Stimulated activated CD8-positive, alpha-beta memory T cell treated with anti-CD3 and anti-CD28 coated beads, Interleukin-4, amount 100 ng/mL, for 4 hours (primary cell): ENCODE measurements around the gene PLA2G2F.

ENCODE experiments used
- DNase-seq, 2 donors: peaks; one replicate each; pipeline ENCODE4 v3.0.0-alpha.2; 2020; ENCODE audit warnings: low read depth in 2 of 2, low spot score in 1 of 2

PLA2G2F gene, protein sequence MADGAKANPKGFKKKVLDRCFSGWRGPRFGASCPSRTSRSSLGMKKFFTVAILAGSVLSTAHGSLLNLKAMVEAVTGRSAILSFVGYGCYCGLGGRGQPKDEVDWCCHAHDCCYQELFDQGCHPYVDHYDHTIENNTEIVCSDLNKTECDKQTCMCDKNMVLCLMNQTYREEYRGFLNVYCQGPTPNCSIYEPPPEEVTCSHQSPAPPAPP

DNA sequence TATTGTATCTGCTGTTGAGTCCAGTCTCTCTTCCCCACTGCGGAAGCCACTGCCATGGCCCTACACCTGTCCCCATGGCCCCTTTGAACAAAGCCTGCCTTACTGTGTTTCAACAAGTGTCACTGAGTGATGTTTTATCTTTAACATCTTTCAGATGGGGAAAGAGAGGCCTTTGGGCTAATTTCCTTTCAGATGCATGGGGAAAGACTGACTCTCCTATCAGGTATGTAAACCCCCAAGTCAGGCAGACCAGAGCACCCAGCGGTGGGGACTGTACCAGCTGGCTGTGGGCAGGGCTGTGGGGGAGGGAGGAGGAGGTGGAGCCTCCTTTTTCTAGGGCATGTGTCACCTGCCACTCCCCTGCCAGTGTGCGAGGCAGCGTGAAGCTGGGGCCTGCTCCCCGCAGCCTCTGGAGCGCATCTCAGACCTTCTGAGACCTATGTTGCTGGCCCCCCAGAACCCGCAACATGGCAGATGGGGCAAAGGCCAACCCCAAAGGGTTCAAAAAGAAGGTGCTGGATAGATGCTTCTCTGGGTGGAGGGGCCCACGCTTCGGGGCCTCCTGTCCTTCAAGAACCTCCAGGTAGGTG, at the start of gene PLA2G2F:
PLA2G2F (plus strand) TSS at position 363 of the 590 bp plus-strand sequence; CDS start at position 468, 105 bp downstream.
- DNase-seq: no peak

- DNase-seq: no peak
These were observed 49.6 kb upstream of the PLA2G2F start for GRCh38 chr1:20089328-20090077.

DNA sequence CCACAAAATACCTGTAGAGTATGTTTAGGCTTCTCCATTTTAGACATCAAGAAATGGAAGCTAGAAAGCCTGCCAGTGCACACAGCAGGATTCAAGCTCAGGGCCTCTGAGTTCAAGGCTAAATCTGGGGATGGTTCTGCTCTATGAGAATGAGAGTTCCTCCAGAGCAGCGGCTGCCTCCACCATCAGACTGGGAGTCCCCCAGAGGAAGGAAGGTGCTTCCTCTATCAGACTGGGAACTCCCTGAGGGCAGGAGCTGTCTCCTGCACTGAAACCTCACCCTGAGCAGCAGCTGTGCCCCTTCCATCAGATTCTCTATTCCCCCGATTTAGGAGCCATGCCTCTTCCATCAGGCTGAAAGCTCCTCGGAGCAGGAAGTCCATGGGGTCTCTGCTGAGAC, 49.0 kb upstream of the PLA2G2F start:
- DNase-seq: no peak

- no peak for DNase-seq
These were observed 48.5 kb upstream of the PLA2G2F start for GRCh38 chr1:20090641-20091040.

DNA sequence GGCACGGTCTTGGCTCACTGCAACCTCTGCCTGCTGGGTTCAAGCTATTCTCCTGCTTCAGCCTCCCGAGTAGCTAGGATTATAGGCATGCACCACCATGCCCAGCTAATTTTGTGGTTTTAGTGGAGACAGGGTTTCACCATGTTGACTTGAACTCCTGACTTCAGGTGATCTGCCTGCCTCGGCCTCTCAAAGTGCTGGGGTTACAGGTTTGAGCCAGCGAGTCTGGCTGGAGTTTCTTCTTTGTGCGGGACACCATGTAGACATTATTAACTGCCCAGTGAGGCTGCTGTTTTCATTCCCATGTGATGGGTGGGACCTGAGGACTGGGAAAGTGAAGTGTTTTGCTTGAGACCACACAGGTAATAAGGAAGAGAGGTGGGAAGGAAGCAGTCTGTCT, 45.8 kb upstream of the PLA2G2F start:
- DNase-seq: no peak

- DNase-seq: no peak
These were observed 45.2 kb upstream of the PLA2G2F start for GRCh38 chr1:20093940-20094391.

- DNase-seq: no peak
These were observed 43.3 kb upstream of the PLA2G2F start for GRCh38 chr1:20095564-20096434.

DNA sequence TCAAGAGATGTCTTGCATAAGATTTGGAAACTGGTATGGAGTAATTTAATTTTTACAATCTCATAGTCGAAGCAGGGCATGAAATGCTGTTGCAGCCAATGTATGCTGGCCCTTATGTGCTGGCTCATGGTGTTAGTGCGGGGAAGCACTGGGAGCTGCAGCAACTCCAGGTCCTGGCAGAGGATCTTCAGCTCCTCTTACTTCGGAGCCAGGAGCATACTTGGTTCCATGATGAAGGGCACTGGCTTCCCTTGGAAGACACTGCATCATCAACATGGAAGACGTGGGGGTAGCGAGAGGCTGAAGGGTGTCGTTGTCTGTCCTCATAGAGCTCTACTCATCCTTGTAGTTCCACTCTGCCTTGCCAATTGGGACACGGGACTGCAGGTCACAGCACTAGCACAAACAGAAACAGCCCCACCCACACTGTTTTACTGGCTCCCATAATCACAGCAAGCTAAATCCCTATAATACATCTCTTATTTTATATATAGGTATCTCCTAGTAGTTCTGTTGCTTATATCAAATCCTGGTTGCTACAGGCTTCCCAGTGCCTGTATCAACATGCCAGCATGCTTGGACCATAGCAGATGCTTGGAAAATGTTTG, 42.2 kb upstream of the PLA2G2F start:
- no peak for DNase-seq

DNA sequence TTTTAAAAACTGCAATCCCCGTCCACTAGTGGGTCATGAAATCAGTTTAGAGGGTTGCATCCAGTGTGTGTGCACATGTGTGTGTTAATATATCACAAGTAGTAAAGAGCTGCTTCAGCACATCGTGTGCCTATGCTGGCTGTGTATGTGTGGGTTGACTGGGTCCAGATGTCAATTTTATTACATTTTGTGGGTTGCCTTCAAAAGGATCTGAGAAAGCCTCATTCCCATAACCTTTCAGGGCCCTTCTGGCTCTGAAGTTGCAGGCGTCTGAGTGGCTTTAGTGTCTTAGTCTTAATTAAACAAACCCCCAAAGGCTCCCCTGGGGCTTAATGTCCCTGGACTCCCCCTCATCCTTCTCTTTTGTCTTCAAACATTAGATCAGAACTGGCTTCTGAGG, 39.6 kb upstream of the PLA2G2F start:
- DNase-seq: no peak

DNA sequence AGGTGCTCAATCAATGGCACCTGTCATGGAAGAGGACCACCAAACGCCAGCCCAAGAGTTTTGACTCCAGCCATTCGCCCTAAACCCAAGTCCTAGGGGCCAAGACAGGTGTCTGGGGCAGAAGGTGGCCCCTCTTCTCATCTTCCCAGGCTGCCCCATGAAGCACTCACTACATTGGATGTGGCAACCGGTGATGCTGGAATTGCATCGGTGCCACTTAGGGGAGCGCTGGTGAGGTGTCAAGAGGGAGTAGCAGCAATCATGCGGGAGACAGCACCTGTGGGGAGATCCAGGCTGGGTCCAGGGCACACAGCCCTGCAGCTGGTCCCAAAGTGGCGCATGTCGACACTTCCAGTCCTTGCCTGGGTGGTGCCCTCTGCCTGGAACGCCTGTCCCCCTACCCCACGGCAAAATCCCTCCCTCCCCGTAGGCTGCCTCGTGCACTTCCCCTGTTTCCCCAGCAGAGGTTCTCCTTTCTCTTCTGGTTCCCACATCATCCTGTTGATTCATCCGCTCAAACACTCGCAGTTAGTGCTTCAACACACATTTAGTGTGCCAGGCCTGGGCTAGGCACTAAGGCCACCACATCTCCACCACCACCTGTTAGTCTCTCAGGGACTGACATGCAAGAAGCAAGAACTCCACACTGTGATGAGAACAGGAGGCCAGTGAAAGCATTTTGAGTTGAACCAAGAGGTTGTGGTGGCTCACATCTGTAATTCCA, 38.3 kb upstream of the PLA2G2F start:
- no peak for DNase-seq

- no peak for DNase-seq
These were observed 36.2 kb upstream of the PLA2G2F start for GRCh38 chr1:20102875-20103274.

DNA sequence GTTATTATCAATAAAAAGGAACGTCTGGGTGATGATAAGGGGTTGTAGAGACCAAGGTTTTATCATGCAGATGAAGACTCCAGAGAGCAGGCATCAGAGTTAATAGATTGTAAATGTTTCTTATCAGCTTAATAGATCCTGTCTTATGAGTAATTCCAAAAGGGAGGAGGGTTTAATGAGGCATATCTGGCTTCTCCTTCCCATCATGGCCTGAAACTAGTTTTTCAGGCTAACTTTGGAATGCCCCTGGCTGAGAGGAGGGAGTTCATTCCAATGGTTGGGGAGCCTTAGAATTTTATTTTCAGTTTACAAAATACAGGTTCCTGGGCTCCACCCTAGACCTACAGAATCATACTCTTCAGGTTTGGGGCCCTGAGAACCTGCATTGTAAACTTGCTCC, 33.3 kb upstream of the PLA2G2F start:
- no peak for DNase-seq

DNA sequence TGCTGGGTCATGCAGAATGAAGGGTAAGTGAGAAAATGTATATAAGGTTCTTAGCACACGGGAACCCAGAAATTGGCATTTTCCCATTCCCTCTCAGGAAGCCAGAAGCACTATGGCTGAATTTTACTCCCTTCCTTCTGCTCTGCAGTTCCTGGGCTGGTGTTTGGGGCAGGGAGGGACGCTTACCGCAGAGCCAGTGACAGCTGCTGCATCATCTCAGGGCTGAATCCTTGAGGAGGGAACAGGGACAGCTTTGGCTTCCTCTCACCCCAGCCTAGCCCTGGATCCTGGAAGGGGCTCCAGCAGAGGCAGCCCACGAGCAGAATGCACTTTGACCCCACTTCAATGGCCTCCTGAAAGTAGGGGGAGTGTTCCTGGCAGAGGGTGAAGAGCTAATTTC, 31.8 kb upstream of the PLA2G2F start:
- no peak for DNase-seq

DNA sequence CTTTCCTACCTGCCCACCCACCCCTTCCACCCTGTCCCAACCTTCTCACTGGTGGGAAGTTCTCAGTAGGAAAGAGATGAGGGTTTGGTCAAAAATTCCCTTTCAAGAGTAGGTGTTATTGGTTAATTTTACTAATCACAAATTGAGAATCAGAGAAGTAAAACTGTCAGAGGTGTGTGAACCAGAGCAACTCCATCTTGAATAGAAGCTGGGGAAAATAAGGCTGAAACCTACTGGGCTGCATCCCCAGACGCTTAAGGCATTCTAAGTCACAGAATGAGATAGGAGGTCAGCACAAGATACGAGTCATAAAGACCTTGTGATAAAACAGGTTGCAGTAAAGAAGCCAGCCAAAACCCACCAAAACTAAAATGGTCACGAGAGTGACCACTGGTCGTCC, 31.3 kb upstream of the PLA2G2F start:
- DNase-seq: no peak

GRCh38 chr1:20108366-20109123, 30.6 kb upstream of the PLA2G2F start:
- DNase-seq: no peak

DNA sequence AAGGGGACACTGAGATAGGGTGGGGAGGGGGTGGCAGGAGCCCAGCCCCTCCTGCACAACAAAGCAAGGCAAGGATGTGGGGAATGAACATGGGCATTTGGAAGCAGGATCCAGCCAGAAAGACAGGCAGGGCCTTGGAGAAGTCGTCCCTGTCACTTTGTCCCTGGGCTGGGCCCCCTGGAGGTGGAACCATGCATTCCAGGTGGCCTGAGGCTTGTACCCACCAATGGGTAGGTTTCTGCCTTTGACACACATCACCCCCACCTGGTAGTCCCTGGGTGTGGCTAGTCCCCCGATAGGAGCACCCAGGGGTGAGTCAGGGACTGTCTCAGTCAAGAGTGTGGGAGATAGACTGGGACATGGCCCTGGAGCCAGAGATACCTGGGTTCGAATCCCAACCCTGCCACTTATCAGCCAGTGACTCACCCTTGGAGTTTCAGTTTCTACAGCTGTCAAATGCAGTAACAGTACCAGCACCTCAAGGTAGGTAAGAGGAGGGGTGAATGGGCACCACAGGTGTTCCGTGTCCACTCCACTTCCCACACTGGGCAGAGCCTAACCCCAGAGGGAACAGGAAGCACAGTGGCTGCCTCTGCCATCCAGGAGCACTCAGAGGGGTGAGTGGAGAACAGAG, 29.8 kb upstream of the PLA2G2F start:
- DNase-seq: no peak

DNA sequence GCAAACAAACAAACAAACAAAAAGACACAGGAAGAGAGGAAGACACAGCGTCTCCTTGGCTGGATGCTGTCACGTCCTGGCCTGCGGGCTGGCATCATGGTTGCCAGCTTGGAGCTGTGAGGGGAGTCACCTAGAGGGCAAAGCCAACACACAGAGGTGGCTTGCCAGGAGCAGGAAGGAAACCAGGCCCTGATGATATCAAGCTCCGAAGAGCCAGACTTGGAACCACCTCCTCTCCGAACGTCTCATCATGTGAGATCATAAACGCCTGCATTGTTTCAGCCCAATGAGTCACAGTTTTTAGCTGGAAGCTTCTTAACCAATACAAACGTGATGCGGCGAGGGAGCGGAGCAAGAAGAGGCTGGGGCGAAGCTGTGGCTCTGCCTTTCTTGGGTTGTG, 28.4 kb upstream of the PLA2G2F start:
- no peak for DNase-seq

DNA sequence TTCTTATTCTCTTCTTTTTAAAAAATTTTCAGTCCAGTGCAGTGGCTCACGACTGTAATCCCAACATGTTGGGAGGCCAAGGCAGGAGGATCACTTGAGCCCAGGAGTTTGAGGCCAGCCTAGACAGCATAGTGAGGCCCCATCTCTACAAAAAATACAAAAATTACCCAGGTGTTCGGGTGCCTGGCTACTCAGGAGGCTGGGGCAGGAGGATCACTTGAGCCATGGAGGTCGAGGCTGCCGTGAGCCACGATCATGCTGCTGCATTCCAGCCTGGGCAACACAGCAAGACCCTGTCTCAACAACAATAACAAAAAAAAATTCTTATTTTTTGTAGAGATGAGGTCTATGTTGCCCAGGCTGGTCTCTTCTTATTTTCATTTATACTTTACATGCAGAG, 27.7 kb upstream of the PLA2G2F start:
- no peak for DNase-seq
